ENCODE measurements around the gene NOL3. TPM values are rescaled to one million over a fixed set of nuclear protein-coding genes. Genes with fewer than 3 reads are reported as not detected.

Gene NOL3
- total and polyA plus RNA-seq, 9 of the 15 experiments (the other 6 are each of a cell fraction or from before 2014, with no cell fraction given): 0.45 to 14.0 (median 5.4) TPM

- TF ChIP-seq ZBTB34 (CRISPR knock-in tag; IDR thresholded peaks at IDR 0.05): no peak
- no peak; the same call in 1 of the 2 replicates for TF ChIP-seq ZNF766 (CRISPR knock-in tag; conservative IDR thresholded peaks at IDR 0.05)
- TF ChIP-seq ZNF76 (CRISPR knock-in tag; IDR thresholded peaks at IDR 0.05; ENCODE audit: borderline replicate concordance): no peak
- no peak for TF ChIP-seq ZMIZ1 (IDR thresholded peaks at IDR 0.05; ENCODE audit: low read depth in 2 of 2, low read length in 2 of 2)
- peak; percentile 55; the same call in 1 of the 2 replicates for TF ChIP-seq MTA3 (IDR thresholded peaks at IDR 0.05; ENCODE audit: borderline replicate concordance)
- no peak for TF ChIP-seq NR4A1 (CRISPR knock-in tag; IDR thresholded peaks at IDR 0.05)
- TF ChIP-seq NR4A1 (tag; IDR thresholded peaks at IDR 0.05): 0 out of 2 replicates have a peak, but pooled peaks have one; percentile 50
- no peak for TF ChIP-seq ZBTB49 (CRISPR knock-in tag; IDR thresholded peaks at IDR 0.05; ENCODE audit: borderline replicate concordance)
- TF ChIP-seq KDM2B (CRISPR knock-in tag; IDR thresholded peaks at IDR 0.05): peak; percentile 54; the same call in 1 of the 2 replicates
- TF ChIP-seq GABPB1 (CRISPR knock-in tag; IDR thresholded peaks at IDR 0.05): no peak
- TF ChIP-seq ZNF395 (CRISPR knock-in tag; IDR thresholded peaks at IDR 0.05): no peak
- TF ChIP-seq TRIM24 (IDR thresholded peaks at IDR 0.05): no peak
- no peak for TF ChIP-seq MCM7 (IDR thresholded peaks at IDR 0.05)
- no peak for TF ChIP-seq SREBF1 (IDR thresholded peaks at IDR 0.05; ENCODE audit: borderline replicate concordance, low read depth, low read length)
- 0 out of 2 replicates have a peak, but pooled peaks have one; percentile 35 for TF ChIP-seq ZBTB9 (CRISPR knock-in tag; IDR thresholded peaks at IDR 0.05)
- no peak for TF ChIP-seq FOXK2 (conservative IDR thresholded peaks at IDR 0.05 in 1 of 2, IDR thresholded peaks at IDR 0.05 in 1 of 2; ENCODE audit: low read depth in 2 of 2)
- peak; percentile 11; the same call in 1 of the 2 replicates for TF ChIP-seq ESRRA (IDR thresholded peaks at IDR 0.05; ENCODE audit: borderline replicate concordance, low read depth)
- TF ChIP-seq ZNF217 (CRISPR knock-in tag; IDR thresholded peaks at IDR 0.05): no peak
These were observed 5.7 kb upstream of the NOL3 start, which contains the start of gene HSF4 (continued) for GRCh38 chr16:67164599-67165061.
